Vagina (tissue), 2 donors: ENCODE data around the gene EREG. TPM values are rescaled to one million over a fixed set of nuclear protein-coding genes. Genes with fewer than 3 reads are reported as not detected.

Source experiments
- DNase-seq, 2 donors: peaks; one replicate each; pipeline ENCODE4 v3.0.0-alpha.2; 2017; ENCODE audit errors: extremely low spot score in 2 of 2
- H3K27ac ChIP-seq: fragments of 200-600 bp; sonication (generic); one replicate; pipeline ENCODE4 v1.5.1; 2019
- H3K27me3 ChIP-seq: fragments of 200-600 bp; sonication (generic); one replicate; pipeline ENCODE4 v1.5.1; 2019
- H3K36me3 ChIP-seq, 2 donors: fragments of 200-600 bp; sonication (generic); one replicate each; pipeline ENCODE4 v1.5.1; 2017 to 2019
- H3K4me1 ChIP-seq: fragments of 200-600 bp; sonication (generic); one replicate; pipeline ENCODE4 v1.5.1; 2019
- H3K4me3 ChIP-seq, 2 donors: fragments of 200-600 bp; sonication (generic); 1 replicate in 1 of 2; 2 replicates in 1 of 2; pipeline ENCODE4 v1.5.1; 2016 to 2019
- H3K9me3 ChIP-seq: fragments of 200-600 bp; sonication (generic); one replicate; pipeline ENCODE4 v1.5.1; 2019
- CTCF ChIP-seq, 3 experiments: fragments of 450-650 bp in 2 of 3; fragments of 200-600 bp in 1 of 3; sonication (generic) in 1 of 3; IDR thresholded peaks; one replicate each; pipeline ENCODE4 v1.5.1; 2017 to 2019; ENCODE audit warnings: antibody characterized with exemption in 3 of 3, mild to moderate bottlenecking in 2 of 3, moderate library complexity in 2 of 3
- POLR2A ChIP-seq, 2 donors: fragments of 450-650 bp; IDR thresholded peaks; one replicate each; pipeline ENCODE4 v1.6.1; 2017; ENCODE audit warnings: antibody characterized with exemption in 2 of 2, mild to moderate bottlenecking in 2 of 2, moderate library complexity in 2 of 2
- POLR2AphosphoS5 ChIP-seq, 2 donors: sonication (generic); formaldehyde crosslinking; IDR thresholded peaks; one replicate each; pipeline ENCODE4 v1.9.0; 2017; ENCODE audit warnings: antibody characterized with exemption in 2 of 2, mild to moderate bottlenecking in 2 of 2, low read depth in 1 of 2; ENCODE audit not compliant: insufficient read depth in 1 of 2
- intact Hi-C: fragments of 100-400 bp; cut with DNase I; formaldehyde crosslinking; loops from one replicate; pipeline ENCODE4 v1.15.1; 2023
- total RNA-seq: library from RNA; depleted of rRNA; stranded (reverse); fragments of >200 nt; gene quantifications from one replicate; pipeline ENCODE4 v1.2.3, GENCODE V29; 2016

The EREG gene
- total RNA-seq, 1 donor from 2014 or later = 1.2 TPM

- Histone ChIP-seq H3K27me3 (no peaks in the 10 kb centered on the region), H3K4me3 (no peak overlapping the region), H3K9me3 (no peaks in the 10 kb centered on the region), H3K36me3 (no peaks in the 10 kb centered on the region), H3K4me1 (peaks cover 4% of the 10 kb centered on the region), H3K27ac (no peak overlapping the region)
- intact Hi-C loops = no loop called here
- DNase-seq = no peak
- no peak for TF ChIP-seq CTCF (IDR thresholded peaks at IDR 0.05)
- no peak for TF ChIP-seq POLR2A (IDR thresholded peaks at IDR 0.05)
Observed at GRCh38 chr4:74319470-74319869, 45.5 kb upstream of the EREG start.

GRCh38 chr4:74320559-74321118 lies 44.3 kb upstream of the EREG start:
- Histone ChIP-seq H3K4me3 (no peak overlapping the region), H3K9me3 (no peaks in the 10 kb centered on the region), H3K27me3 (no peaks in the 10 kb centered on the region), H3K36me3 (no peaks in the 10 kb centered on the region), H3K4me1 (peaks cover 4% of the 10 kb centered on the region), H3K27ac (no peak overlapping the region)
- DNase-seq = no peak
- intact Hi-C loops = no loop called here
- TF ChIP-seq POLR2A (IDR thresholded peaks at IDR 0.05) (no peak), POLR2AphosphoS5 (IDR thresholded peaks at IDR 0.05; ENCODE audit: insufficient read depth in 1 of 2, low read depth in 1 of 2) (peak in 1 of 2 donors; percentile 66)

DNA sequence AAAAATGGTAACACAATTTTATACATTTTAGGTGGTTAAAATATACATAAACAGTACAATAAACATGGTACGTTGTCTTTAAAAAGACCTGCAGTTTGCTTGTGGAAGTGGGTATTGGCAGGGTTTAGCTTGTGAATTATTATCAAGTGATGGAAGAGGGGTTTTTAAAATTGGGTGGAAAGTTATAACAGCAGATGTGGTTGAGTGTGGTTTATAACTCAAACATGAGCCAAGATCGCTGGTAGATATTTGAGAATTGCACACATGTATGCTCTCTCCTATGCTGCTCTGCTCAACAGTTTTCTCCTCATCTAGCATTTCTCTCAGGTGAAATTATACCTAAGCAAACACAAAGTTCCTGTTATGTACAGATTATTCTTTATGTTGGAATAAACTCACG lies 42.6 kb upstream of the EREG start:
- TF ChIP-seq POLR2A (IDR thresholded peaks at IDR 0.05) = no peak
- no peak for TF ChIP-seq POLR2AphosphoS5 (IDR thresholded peaks at IDR 0.05; ENCODE audit: insufficient read depth in 1 of 2, low read depth in 1 of 2)
- TF ChIP-seq CTCF (IDR thresholded peaks at IDR 0.05) = no peak
- DNase-seq = no peak
- Histone ChIP-seq H3K9me3 (no peaks in the 10 kb centered on the region), H3K27me3 (no peaks in the 10 kb centered on the region), H3K36me3 (no peaks in the 10 kb centered on the region), H3K4me1 (peaks cover 4% of the 10 kb centered on the region), H3K27ac (no peak overlapping the region), H3K4me3 (no peak overlapping the region)
- intact Hi-C loops = no loop called here

DNA sequence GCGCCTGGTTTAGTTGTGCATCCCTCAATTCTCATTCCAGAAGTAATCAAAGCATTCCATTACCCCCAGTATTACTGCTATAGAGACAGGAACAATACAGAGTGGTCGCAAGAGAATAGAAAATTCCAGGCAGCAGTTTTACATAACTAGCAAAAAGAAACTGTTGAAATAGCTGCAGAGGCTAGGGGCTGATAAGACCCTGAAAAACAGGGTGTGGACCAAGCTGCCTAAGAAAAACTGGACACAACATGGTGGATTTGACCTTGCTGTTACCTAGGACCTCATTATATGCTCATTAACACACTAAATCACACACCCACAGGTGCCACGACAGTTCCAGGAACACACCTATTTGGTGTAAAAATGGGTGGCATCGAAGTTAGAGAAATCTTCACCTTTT lies 41.3 kb upstream of the EREG start:
- Histone ChIP-seq H3K9me3 (no peaks in the 10 kb centered on the region), H3K27ac (no peak overlapping the region), H3K27me3 (no peaks in the 10 kb centered on the region), H3K4me3 (no peak overlapping the region), H3K36me3 (no peaks in the 10 kb centered on the region), H3K4me1 (peaks cover 4% of the 10 kb centered on the region)
- no peak for DNase-seq
- intact Hi-C loops = no loop called here
- no peak for TF ChIP-seq POLR2AphosphoS5 (IDR thresholded peaks at IDR 0.05; ENCODE audit: insufficient read depth in 1 of 2, low read depth in 1 of 2)
- no peak for TF ChIP-seq POLR2A (IDR thresholded peaks at IDR 0.05)
- TF ChIP-seq CTCF (IDR thresholded peaks at IDR 0.05) = no peak

- no peak for DNase-seq
Observed at GRCh38 chr4:74324262-74324661, 40.7 kb upstream of the EREG start.

More at GRCh38 chr4:74324262-74324661, 40.7 kb upstream of the EREG start:
- Histone ChIP-seq H3K4me1 (peaks cover 4% of the 10 kb centered on the region), H3K4me3 (no peak overlapping the region), H3K27ac (no peak overlapping the region), H3K27me3 (no peaks in the 10 kb centered on the region), H3K9me3 (no peaks in the 10 kb centered on the region), H3K36me3 (no peaks in the 10 kb centered on the region)
- no peak for TF ChIP-seq POLR2AphosphoS5 (IDR thresholded peaks at IDR 0.05; ENCODE audit: insufficient read depth in 1 of 2, low read depth in 1 of 2)
- no peak for TF ChIP-seq CTCF (IDR thresholded peaks at IDR 0.05)
- intact Hi-C loops = no loop called here
